Activated naive CD4-positive, alpha-beta T cell (primary cell): ENCODE measurements around the gene AKR7A2.

Experiments
- DNase-seq, 4 experiments: peaks; one replicate each; lab custom pipeline; 2025; lab: John Stamatoyannopoulos, UW

AKR7A2 gene

DNA sequence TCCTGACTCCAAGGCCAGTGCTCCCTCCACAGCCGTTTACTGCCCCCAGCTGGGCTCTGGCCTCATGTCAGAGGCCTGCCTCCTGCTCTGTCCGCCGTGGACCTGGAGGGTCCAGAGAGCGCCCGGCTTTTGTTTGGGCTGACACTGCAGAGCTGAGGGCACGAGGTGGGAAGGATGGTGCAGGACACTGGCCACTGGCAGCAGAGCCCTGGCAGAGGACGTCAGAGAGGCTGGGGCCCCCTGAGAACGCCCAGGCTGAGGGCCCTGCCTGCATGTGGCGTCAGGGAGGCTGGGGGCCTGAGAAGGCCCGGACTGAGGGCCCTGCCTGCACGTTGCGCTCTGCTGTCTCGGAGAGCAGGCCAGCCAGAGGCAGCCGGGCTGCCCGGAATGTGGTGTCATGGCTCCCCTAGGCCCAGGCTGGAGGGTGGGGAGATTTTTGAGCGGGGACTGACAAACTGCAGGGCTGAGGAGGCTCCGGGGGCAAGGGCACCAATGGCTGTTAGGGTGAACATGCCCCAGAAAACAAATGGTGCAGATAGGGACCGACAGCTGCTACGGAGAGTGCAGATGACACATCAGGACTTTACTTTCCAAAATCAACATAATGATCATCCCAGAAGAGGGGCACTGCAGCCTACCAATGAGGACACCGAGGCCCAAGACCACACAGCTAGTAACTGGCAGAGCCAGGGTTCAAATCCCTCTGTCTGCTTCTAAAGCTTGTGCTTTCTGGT is 31.8 kb upstream of the AKR7A2 start:
- DNase-seq = no peak

DNA sequence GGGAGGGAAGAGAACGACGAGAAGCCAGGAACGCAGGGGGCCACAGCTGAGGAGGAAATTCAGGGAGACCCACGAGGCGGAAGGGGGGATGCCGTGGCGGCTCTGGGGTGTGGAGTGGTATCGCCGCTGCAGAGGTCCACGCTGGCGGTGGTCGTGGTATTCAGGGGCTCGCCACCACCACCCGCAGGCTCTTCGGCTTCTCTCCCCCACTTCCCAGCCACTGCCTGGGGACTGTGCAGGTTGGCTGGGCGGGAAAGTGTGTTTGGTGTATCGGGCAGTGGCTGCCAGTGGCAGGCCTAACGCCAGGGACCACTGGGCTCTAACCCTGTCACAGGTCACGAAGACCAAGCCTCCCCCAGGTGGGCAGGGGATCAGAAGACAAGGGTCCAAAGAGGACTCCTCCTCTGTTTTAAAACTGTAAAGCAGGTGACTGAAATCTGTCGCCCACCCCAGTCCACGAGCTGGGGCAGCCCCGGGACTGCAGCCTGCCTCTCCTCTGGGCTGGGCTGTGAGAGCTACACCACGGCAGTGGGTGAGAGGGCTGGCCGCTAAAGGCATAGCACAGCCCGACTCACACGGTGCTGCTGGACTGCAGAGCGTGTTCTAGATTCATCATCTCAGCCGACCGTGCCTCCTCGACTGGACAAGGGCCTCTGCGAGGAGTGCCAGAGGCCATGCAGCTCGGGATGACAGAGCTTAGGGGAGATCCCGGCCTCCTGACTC is 31.1 kb upstream of the AKR7A2 start:
- no peak for DNase-seq

DNA sequence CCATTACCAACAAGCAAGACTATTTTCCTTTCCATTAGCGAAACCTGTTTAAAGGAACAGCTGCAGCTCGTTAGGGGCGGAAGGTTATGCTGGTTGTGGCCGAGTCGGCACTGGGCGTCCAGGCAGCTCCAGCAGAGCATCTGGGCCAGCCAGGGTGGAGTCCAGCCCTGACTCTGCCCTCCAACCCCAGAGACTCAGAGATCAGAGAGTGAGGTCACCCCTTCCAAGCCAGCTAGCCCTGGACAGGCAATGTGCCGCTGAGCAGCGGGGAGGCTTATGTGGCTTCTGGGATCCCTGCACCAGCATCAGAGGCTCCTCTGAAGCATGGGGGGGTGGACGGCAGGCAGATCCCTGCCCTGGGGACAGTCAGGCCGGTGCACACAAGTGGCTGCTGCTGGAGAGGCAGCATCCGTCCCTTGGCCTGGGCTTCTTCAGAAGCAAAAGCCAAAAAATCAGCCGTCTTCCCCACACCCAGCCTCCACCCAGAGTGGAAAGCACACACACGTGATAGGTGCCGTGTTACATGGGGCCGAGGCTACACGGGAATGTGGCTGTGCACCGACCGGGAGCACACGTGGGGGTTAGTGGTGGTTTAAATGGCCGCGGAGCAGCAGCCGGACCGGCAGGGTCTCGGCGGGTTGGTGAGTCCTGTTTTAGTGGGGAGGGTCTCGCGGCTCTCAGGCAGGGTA is 30.3 kb upstream of the AKR7A2 start:
- DNase-seq = no peak

DNA sequence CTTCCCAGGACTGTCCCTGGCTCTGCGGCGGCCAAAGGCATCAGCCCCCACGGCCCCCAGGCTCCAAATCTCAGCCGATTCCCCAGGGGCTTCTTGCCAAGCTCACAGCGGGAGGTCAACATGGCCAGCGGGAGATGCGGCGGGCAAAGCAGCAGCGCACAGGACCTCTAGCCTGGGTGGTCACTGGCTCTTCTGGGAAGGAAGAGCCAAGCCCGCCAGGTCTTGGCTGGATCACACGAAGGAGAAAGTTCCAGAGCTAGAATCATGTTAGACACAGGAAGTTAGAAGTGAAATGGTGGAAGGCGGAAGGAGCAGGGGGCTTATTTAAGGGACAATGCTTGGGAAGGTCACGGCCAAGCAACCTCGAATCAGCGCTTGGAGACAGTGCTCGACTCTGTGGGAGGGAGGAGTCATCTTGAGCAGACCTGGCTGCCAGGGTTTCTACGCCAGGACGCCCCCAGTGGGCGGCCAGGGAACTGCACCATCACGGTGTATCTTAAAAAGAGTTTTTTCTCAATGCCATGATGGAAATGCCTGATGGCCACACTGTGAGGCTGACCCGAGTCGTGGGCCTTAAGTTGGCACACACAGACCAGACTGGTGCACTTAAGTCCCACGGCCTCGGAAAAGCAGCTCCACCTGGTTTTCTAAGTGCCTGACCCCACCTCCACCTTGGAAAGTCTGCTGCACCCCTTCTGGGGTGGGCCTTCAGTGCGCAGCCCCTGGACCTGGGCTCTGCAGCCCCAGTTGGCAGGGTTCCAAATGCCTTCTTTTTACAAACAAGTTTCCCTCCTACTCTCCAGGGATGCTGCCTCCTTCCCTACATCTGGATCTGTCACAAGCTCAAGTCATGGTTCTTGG is 29.5 kb upstream of the AKR7A2 start:
- peak; percentile 43 to 68 (median 58) for DNase-seq

DNA sequence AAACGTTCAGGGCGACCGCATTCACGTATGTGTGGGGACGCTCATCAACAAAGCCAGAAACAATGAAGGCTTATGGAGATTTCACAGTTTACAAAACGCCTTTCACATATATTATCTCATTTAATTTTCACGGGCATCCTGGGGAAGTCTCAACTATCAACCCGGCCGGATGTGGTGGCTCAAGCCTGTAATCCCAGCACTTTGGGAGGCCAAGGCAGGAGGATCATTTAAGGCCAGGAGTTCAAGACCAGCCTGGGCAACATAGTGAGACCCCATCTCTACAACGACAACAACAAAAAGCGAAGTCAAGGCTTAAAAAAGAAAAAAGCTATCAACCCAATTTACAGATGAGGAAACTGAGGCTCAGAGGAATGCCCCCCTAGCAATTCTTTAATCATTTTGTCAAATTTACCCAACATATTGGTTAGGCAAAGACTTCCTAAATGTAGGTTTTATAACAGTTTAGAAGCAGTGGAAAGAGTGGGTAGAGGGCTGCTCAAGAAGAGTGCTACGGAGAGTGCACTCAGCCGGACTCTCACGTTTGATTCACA is 28.5 kb upstream of the AKR7A2 start:
- no peak for DNase-seq

DNA sequence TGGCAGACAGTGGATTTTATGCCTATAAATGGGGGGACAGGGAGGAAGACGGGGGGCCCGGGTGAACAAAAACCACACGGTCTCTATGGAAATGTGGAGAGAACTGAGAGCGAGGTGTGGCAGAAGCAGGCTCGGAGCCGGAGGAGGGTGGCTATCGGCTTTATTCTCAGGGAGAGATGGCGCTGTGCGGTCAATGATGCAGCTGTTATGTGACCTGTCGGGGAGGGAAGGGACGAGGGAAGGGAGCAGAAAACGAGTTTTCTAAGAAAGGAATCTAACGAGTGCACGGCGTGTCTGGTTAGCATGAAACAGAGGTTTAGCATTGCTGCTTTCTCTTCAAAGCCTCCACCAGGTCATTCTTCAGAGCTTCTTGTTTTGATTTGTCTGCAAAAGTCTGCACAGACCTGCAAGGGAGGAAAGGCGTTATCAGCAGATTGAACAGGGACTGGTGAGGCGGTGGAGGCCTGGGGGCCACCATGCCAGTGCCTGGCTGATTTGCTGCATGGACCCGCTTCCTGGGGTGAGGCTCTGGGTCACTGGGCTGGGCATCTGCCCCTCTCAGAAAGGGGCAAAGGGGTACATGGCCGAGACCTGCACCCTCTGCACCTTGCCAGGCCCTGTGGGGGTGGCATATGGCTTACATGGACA is 27.4 kb upstream of the AKR7A2 start:
- no peak for DNase-seq

DNA sequence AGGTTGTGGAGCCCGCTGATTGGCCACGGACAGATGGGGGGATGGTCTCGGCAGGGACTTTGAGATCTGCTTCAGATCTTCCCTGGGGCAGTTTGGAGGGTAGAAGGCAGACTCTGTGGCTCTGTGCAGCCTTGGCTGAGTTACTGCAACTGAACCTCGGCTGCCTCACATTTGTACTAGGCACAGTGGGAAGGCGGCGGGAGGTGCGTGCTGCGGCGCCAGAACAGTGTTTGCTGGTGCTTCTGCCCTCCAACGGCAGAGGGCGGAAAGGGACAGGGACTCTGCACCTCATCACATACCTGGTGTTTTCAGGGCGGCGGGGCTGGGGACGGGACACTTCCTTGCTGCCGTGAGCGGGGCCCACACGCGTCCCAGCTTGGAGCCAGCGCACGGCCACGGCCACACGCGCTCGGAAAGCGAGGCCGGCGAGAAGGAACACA is 26.4 kb upstream of the AKR7A2 start:
- DNase-seq = no peak

DNA sequence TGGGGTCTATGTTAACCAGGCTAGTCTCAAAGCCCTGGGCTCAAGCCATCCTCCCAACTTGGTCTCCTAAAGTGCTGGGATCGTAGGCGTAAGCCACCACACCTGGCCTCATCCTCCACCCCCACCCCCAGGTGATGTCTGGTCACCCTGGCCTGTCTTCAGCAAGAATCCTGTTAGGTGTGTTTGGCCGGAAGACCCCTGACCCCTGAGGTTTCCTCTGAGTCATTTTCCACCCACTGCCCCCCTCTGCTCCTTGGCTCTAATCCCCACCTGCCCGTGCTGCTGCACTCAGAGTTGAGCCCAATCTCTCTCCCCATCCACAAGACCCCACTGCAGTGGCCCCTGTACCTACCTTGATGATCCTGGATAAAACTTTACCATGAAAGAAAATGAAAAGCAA is 25.3 kb upstream of the AKR7A2 start:
- DNase-seq = no peak

DNA sequence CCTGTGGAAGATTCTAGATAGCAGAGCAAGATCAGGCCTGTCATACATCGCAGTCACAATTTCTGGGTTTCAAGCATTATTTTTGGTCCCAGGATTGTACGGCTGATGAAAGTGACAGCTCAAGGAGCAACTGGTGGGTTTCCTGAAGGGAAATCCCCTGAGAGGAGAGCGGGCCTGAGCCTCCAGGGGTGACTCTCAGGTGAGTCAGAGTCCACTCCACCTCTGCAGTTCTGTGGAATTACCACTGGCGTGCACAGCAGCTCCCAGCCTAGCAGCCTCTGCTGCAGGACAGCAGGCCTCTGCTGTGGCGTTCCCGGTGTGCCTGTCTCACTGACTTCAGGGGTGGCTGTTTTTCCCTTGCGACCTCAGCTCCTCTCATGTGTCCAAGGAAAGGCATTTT is 24.6 kb upstream of the AKR7A2 start:
- DNase-seq = no peak

DNA sequence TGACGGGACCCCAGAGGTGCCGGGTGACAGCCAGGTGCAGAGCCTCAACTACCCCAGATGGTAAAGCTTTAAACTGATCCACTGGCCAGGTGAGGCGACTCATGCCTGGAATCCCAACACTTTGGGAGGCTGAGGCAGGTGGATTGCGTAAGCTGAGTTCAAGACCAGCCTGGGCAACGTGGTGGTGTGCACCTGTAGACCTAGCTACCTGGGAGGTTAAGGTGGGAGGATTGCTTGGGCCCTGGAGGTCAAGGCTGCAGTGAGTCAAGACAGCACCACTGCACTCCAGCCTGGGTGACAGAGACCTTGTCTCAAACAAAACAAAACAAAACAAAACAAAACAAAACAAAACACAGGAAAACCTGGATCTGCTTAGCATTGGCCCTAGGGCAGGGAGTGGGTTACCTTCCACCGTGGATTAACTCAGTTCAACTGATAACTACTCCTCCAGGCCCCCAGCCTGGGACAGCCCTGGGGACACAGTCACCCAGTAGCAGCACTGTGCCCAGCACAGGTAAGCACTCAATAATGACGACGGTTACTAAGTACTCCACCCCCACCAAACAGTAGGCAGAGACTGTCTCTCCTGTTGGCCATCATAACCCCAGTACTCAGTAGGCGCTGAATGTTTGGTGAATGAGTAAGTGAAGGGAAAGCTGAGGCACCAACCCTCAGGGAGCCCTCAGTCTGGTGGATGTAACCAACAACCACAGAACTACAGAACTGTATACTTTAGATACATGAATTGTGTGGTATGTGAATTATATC is 21.8 kb upstream of the AKR7A2 start:
- no peak for DNase-seq

DNA sequence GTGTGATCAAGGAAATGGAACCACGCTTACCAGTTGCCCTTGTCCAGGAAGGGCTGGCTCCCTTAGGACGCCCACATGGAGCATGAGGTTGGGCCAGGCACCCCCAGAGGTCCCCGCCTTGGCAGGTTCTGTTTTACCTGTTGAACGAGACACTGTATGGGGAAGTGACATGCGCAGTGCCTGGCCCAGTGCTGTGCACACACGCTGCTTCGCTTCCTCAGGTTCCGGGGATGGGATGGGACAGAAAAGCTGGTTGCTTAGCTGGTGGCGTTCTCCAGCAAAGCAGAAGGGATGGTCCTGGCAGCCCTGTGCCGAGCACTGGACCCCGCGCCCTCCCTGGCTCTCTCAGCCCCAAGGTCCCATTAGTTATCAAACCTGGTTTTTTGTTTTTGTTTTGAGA is 20.9 kb upstream of the AKR7A2 start:
- DNase-seq = no peak

DNA sequence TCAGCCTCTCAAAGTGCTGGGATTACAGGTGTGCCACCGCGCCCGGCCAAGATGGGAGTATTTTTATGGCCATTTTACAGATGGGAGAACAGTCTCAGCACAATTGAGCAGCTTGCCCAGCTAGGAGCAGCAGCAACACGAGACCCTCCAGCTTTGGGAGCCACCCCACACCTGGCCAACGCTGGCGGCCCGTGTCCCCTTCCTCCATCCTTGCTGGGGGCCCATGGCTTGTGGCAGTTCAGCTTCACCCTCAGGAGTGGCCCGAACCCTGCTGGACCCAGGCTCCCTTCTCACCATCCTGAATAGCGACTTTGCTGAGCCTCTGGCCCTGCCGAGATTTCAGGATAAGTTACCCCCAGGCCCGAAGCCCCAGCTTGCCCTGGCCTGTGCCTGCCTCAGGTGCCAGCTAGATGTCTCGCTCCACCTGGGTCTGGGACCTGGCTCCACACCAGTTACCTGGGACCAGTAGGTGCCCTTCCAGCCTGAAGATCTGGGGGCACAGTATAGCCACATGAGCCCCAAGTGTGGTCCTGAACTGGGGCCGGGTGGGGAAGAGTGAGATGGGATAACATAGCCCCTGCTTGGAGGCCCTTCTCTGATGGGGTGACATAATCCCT is 19.4 kb upstream of the AKR7A2 start:
- DNase-seq = no peak

DNA sequence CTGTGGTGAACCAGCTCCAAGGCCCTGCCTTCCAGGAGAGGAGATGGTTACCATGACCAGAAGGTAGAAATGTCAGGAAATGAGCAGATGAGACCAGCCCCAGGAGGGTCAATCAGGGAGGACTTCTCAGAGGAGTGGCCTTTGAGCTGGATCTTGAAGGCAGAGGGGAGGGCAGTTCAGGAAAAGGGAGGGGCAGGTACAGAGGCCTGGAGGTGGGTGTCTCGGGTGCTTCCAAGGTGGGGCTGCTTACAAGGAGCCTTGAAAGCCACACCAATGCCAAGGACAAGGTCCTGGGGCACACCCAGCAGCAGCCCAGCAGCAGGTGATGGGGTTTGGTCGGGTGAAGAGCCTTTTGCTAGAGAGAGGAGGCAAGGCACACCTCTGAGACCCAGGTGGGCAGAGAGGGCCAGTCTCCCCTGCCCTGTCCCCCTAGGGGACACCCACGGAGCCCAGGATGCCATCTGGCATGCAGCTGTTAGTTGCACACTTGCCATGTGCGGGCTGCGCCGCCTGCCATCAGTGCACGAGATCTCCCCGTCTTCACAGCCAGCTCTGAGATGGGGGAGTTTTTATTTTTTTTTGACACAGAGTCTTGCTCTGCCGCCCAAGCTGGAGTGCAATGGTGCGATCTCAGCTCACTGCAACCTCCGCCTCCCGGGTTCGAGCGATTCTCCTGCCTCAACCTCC is 18.6 kb upstream of the AKR7A2 start:
- no peak for DNase-seq

DNA sequence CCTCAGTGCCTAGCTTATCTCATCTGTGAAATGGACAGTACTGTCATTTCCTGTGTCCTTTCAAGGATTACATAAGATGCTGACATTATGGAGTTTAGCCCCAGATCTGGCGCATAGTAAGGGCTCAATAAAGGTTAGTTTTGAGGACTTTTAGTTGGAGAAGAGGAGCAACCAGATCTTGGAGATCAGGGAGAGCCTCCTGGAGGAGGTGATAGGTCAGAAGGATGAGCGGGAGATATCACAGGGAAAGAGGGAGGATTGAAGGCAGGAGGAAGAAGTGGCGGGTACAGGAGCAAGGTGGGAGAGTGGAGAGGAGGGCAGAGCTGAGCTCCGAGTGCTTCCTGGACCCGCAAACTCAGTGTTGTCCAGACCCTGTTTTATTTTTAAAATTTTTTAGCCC is 17.7 kb upstream of the AKR7A2 start:
- DNase-seq = no peak

DNA sequence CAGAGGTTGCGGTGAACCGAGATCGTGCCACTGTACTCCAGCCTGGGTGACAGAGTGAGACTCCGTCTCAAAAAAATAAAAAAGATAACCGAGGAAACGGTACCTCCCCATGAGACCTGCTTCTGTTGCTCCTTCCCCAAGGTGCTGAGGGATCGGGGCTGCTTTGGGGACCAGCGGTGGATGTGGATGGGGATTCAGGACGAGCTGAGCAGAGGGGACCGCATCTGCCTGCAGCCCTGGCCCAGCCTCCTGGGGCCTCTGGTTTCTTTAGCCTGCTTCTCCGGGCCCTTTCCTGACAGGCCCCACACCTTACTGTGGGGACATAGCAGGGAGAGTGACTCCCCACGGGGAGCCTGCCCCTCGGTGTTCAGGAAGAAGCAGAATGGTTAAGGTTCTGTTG is 17.2 kb upstream of the AKR7A2 start:
- DNase-seq = no peak

DNA sequence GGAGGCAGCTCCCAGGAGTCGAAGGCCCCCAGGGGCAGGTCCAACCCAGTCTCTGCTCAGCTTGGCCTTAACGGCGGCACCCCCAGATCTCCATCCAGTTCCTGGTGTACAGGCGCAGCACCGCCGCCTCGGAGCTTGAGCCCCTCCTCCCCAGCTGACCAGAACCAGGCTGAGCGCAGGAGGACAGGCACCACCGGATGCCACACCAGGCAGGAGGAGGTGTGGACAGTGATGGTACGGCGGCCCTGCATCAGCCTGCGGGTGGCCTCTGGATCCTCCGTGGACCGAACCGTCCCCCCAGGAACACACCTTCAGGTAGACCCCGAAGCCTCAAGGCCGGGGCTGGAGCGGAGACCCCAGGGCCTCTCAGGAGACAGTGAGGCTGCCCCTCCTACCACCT is 16.5 kb upstream of the AKR7A2 start:
- DNase-seq = no peak

DNA sequence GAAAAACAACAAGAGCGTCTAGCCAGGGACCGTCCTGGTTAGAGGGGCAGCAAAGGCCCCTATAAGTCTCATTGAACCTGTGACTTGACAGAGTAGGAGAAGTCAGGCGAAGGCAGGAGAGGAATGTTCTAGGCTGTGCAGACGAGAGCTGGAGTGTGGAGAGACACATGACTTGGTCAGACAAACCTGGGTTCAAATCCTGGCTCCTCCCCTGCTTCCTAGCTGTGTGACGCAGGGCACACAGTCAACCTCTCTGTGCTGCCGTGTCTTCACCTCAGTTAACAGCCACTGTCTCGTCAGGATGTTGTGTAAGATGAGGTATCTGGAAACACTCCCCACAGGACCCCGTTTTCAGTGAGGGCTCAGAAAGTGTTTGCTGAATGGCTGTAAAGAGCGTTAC is 15.8 kb upstream of the AKR7A2 start:
- DNase-seq = no peak

DNA sequence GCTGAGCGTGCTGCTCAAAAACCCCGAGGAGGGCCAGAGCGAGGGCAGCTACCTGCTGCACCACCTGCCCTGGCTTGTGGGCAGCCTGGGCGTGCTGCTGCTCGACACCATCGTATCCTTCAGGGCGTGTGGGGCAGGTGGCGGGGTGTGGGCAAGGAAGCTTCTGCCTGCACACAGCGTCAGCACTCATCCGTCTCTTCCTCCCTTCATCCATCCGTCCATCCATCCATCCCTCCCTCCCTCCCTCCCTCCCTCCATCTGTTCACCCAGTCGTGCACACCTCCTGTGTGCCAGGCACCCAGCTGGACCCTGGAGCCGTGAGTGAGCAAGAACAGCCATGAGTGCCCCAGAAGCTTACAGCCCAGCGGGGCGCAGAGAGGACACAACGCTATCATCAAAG is 15.4 kb upstream of the AKR7A2 start:
- no peak for DNase-seq

DNA sequence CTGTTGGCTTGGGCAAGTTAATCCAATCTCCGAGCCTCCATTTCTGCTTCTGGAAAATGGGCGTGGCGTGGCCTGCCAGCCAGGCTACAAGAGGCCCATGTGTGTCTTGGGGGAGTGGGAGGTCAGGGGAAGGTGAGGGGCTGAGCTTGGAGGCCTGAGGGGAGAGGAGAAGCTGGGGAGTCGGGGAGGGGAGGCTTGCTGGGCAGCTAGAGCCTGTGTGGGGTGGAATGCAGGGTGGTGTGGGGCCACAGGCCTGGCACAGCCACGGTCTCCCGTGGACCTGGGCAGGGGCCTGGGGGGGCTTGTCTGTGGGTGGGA is 14.8 kb upstream of the AKR7A2 start:
- no peak for DNase-seq
